CD4-positive, alpha-beta T cell treated with Interleukin-10 for 1 hour (primary cell): Measurements from ENCODE around the gene ZFP42.
"Not testable (repeated sequence)": the region's sequence is repeated elsewhere in the genome, so short reads cannot be mapped to it uniquely, and the experiment has no call there.

ENCODE experiments used
- DNase-seq: peaks from one replicate; pipeline ENCODE4 v3.0.0-alpha.2; 2020

The ZFP42 gene

GRCh38 chr4:187995322-187996207, at the start of gene ZFP42:
ZFP42 (plus strand) TSS chr4:187995771; CDS start chr4:188002808, 7,037 bp downstream.
- DNase-seq = no peak

- DNase-seq = no peak
Observed at GRCh38 chr4:187961171-187961570, 34.4 kb upstream of the ZFP42 start.

- DNase-seq = no peak
Observed at GRCh38 chr4:187961961-187962360, 33.6 kb upstream of the ZFP42 start.

- DNase-seq = no peak
Observed at GRCh38 chr4:187962926-187963325, 32.6 kb upstream of the ZFP42 start.

GRCh38 chr4:187965726-187966125, 29.8 kb upstream of the ZFP42 start:
- DNase-seq = no peak

- DNase-seq = no peak
Observed at GRCh38 chr4:187972135-187972534, 23.4 kb upstream of the ZFP42 start.

GRCh38 chr4:187983746-187984145, 11.8 kb upstream of the ZFP42 start:
- DNase-seq = no peak

- DNase-seq = no peak
Observed at GRCh38 chr4:187992971-187993370, 2.6 kb upstream of the ZFP42 start.

GRCh38 chr4:187993827-187994226, 1.7 kb upstream of the ZFP42 start:
- no peak for DNase-seq

GRCh38 chr4:187996502-187997177, 1.1 kb downstream of the ZFP42 start:
- no peak for DNase-seq

- DNase-seq = not testable (repeated sequence)
Observed at GRCh38 chr4:187997991-187998390, 2.4 kb downstream of the ZFP42 start.

GRCh38 chr4:187999406-187999932, 3.9 kb downstream of the ZFP42 start:
- DNase-seq = no peak

- no peak for DNase-seq
Observed at GRCh38 chr4:188002323-188002722, 6.8 kb downstream of the ZFP42 start.

GRCh38 chr4:188002751-188003150, 7.2 kb downstream of the ZFP42 start:
- no peak for DNase-seq

GRCh38 chr4:188005561-188005960, 10.0 kb downstream of the ZFP42 start:
- DNase-seq = no peak

- DNase-seq = no peak
Observed at GRCh38 chr4:188006285-188006848, 10.8 kb downstream of the ZFP42 start.

GRCh38 chr4:188008377-188008776, 12.8 kb downstream of the ZFP42 start:
- DNase-seq = no peak

GRCh38 chr4:188012426-188012945, 16.9 kb downstream of the ZFP42 start:
- no peak for DNase-seq

- DNase-seq = no peak
Observed at GRCh38 chr4:188015025-188015940, 19.7 kb downstream of the ZFP42 start.

GRCh38 chr4:188016754-188017153, 21.2 kb downstream of the ZFP42 start:
- DNase-seq = no peak

GRCh38 chr4:188018262-188018661, 22.7 kb downstream of the ZFP42 start:
- no peak for DNase-seq

- no peak for DNase-seq
Observed at GRCh38 chr4:188021548-188022249, 26.1 kb downstream of the ZFP42 start.
